Mesothelial cell of epicardium (in vitro differentiated cells): Measurements from ENCODE around the gene CD82. TPM values are rescaled to one million over a fixed set of nuclear protein-coding genes. Genes with fewer than 3 reads are reported as not detected.
A peak's percentile ranks its signal among the peaks of the same experiment; 100 is the strongest.

ENCODE experiments used
- DNase-seq, 2 experiments: peaks; one replicate each; pipeline ENCODE4 v3.0.0; 2021; ENCODE audit warnings: low spot score in 2 of 2; ENCODE audit not compliant: unreplicated experiment in 2 of 2
- H3K27ac Mint-ChIP-seq: 2 replicates; pipeline ENCODE4 v1.8.0; 2021; ENCODE audit warnings: mixed read lengths
- H3K27me3 Mint-ChIP-seq: 2 replicates; pipeline ENCODE4 v1.8.0; 2021; ENCODE audit warnings: low read depth, mixed read lengths
- H3K36me3 Mint-ChIP-seq: 2 replicates; pipeline ENCODE4 v1.8.0; 2021; ENCODE audit warnings: mixed read lengths
- H3K4me1 Mint-ChIP-seq: 2 replicates; pipeline ENCODE4 v1.8.0; 2021; ENCODE audit warnings: mixed read lengths
- H3K4me3 Mint-ChIP-seq: 2 replicates; pipeline ENCODE4 v1.8.0; 2021; ENCODE audit warnings: mild to moderate bottlenecking, moderate library complexity, mixed read lengths
- H3K9me3 Mint-ChIP-seq: 2 replicates; pipeline ENCODE4 v1.8.0; 2021; ENCODE audit warnings: mixed read lengths
- CTCF ChIP-seq: fragments of 200-600 bp; sonication (generic); IDR thresholded peaks from one replicate; pipeline ENCODE4 v1.5.0; 2021; ENCODE audit warnings: antibody characterized with exemption; ENCODE audit not compliant: unreplicated experiment
- total RNA-seq: library from RNA; stranded (reverse); gene quantifications from 3 replicates; pipeline ENCODE4 v1.2.1, GENCODE V29; 2021

The CD82 gene
- total RNA-seq, 1 donor from 2014 or later: 11.2 TPM

GRCh38 chr11:44602891-44603310, 37.4 kb downstream of the CD82 start:
- DNase-seq: no peak
- Mint-ChIP-seq H3K36me3 (no peaks in the 10 kb centered on the region), H3K9me3 (no peaks in the 10 kb centered on the region), H3K27me3 (no peaks in the 10 kb centered on the region), H3K4me1 (peaks cover 8% of the 10 kb centered on the region), H3K4me3 (no peak overlapping the region), H3K27ac (peak overlapping the region; percentile 25)
- no peak for TF ChIP-seq CTCF

GRCh38 chr11:44604171-44604581, 38.7 kb downstream of the CD82 start:
- H3K4me3 Mint-ChIP-seq: no peak overlapping the region
- DNase-seq: no peak
- H3K27ac Mint-ChIP-seq: no peak overlapping the region
- no peaks in the 10 kb centered on the region for H3K27me3 Mint-ChIP-seq
- no peak for TF ChIP-seq CTCF
- H3K36me3 Mint-ChIP-seq: no peaks in the 10 kb centered on the region
- H3K4me1 Mint-ChIP-seq: peaks cover 16% of the 10 kb centered on the region
- H3K9me3 Mint-ChIP-seq: no peaks in the 10 kb centered on the region

GRCh38 chr11:44605068-44605708, 39.7 kb downstream of the CD82 start:
- DNase-seq: no peak
- Mint-ChIP-seq H3K36me3 (no peaks in the 10 kb centered on the region), H3K27ac (no peak overlapping the region), H3K4me1 (peaks cover 16% of the 10 kb centered on the region), H3K9me3 (no peaks in the 10 kb centered on the region), H3K4me3 (no peak overlapping the region), H3K27me3 (peaks cover 5% of the 10 kb centered on the region)
- no peak for TF ChIP-seq CTCF

- no peak for TF ChIP-seq CTCF
- Mint-ChIP-seq H3K27ac (no peak overlapping the region), H3K9me3 (no peaks in the 10 kb centered on the region), H3K4me1 (peaks cover 16% of the 10 kb centered on the region), H3K27me3 (peaks cover 5% of the 10 kb centered on the region), H3K4me3 (no peak overlapping the region), H3K36me3 (no peaks in the 10 kb centered on the region)
- DNase-seq: no peak
These were observed 40.5 kb downstream of the CD82 start for GRCh38 chr11:44605965-44606364.

- H3K27me3 Mint-ChIP-seq: peaks cover 5% of the 10 kb centered on the region
- TF ChIP-seq CTCF: no peak
- no peak overlapping the region for H3K4me3 Mint-ChIP-seq
- H3K27ac Mint-ChIP-seq: no peak overlapping the region
- peaks cover 14% of the 10 kb centered on the region for H3K4me1 Mint-ChIP-seq
- no peak for DNase-seq
- H3K9me3 Mint-ChIP-seq: no peaks in the 10 kb centered on the region
- no peaks in the 10 kb centered on the region for H3K36me3 Mint-ChIP-seq
These were observed 41.0 kb downstream of the CD82 start for GRCh38 chr11:44606472-44606871.
